ENCODE data around the gene ACKR3.

ACKR3 gene

GRCh38 chr2:236629961-236630872, 60.6 kb downstream of the ACKR3 start:
- no peak for DNase-seq (ENCODE audit: low read depth)

- no peak for DNase-seq (ENCODE audit: low read depth)
These were observed 61.7 kb downstream of the ACKR3 start for GRCh38 chr2:236631281-236631855.

- no peak for DNase-seq (ENCODE audit: low read depth)
These were observed 62.2 kb downstream of the ACKR3 start for GRCh38 chr2:236631856-236632291.

Measured in activated T-helper 1 cell treated with Interleukin-2 at 50 U/mL for 16 hours (primary cell).